H9 (cell line): ENCODE measurements around the gene PLK3. TPM values are rescaled to one million over a fixed set of nuclear protein-coding genes. Genes with fewer than 3 reads are reported as not detected.

Experiments used
- DNase-seq: peaks from one replicate; pipeline ENCODE4 v3.0.0-alpha.2; 2017
- H2AFZ ChIP-seq: one replicate; pipeline ENCODE4 v1.6.1; 2013; ENCODE audit warnings: mild to moderate bottlenecking, low read length, control low read depth, moderate library complexity
- H2AK5ac ChIP-seq: 2 replicates; pipeline ENCODE4 v1.6.1; 2013; ENCODE audit warnings: low read length, control low read depth, mixed read lengths; ENCODE audit not compliant: insufficient read length
- H2BK120ac ChIP-seq: one replicate; pipeline ENCODE4 v1.6.1; 2013; ENCODE audit warnings: low read depth, mild to moderate bottlenecking, low read length, control low read depth, inconsistent platforms; ENCODE audit not compliant: poor library complexity, severe bottlenecking
- H2BK12ac ChIP-seq: 2 replicates; pipeline ENCODE4 v1.6.1; 2013; ENCODE audit warnings: low read length, control low read depth, mixed read lengths, low read depth; ENCODE audit not compliant: insufficient read length
- H2BK15ac ChIP-seq: 2 replicates; pipeline ENCODE4 v1.6.1; 2013; ENCODE audit warnings: low read depth, low read length, control low read depth
- H2BK20ac ChIP-seq: one replicate; pipeline ENCODE4 v1.6.1; 2013; ENCODE audit warnings: low read depth, mild to moderate bottlenecking, low read length, control low read depth, inconsistent platforms; ENCODE audit not compliant: poor library complexity, severe bottlenecking
- H2BK5ac ChIP-seq: 2 replicates; pipeline ENCODE4 v1.6.1; 2013; ENCODE audit warnings: low read length, control low read depth, mixed read lengths; ENCODE audit not compliant: insufficient read length
- H3K14ac ChIP-seq: 2 replicates; pipeline ENCODE4 v1.6.1; 2013; ENCODE audit warnings: low read length, control low read depth; ENCODE audit not compliant: insufficient read depth
- H3K18ac ChIP-seq: 2 replicates; pipeline ENCODE4 v1.6.1; 2013; ENCODE audit warnings: low read depth, mild to moderate bottlenecking, mixed read lengths, low read length, control low read depth; ENCODE audit not compliant: insufficient read length
- H3K23ac ChIP-seq: 2 replicates; pipeline ENCODE4 v1.6.1; 2013; ENCODE audit warnings: low read length, control low read depth, mixed read lengths, low read depth; ENCODE audit not compliant: insufficient read length
- H3K23me2 ChIP-seq: 2 replicates; pipeline ENCODE4 v1.6.1; 2013; ENCODE audit warnings: low read depth, mild to moderate bottlenecking, mixed read lengths, low read length, control low read depth; ENCODE audit not compliant: insufficient read length, poor library complexity, severe bottlenecking
- H3K27ac ChIP-seq: 2 replicates; pipeline ENCODE4 v1.5.1; 2013; ENCODE audit warnings: low read length, control low read depth, mixed read lengths, low read depth; ENCODE audit not compliant: insufficient read length
- H3K27me3 ChIP-seq: 2 replicates; pipeline ENCODE4 v1.6.1; 2013; ENCODE audit warnings: low read length, control low read depth, inconsistent platforms; ENCODE audit not compliant: insufficient read depth
- H3K4ac ChIP-seq: 2 replicates; pipeline ENCODE4 v1.6.1; 2013; ENCODE audit warnings: low read depth, mild to moderate bottlenecking, control low read depth, inconsistent platforms, low read length, moderate library complexity
- H3K4me1 ChIP-seq: 2 replicates; pipeline ENCODE4 v1.6.1; 2013; ENCODE audit warnings: low read length, control low read depth, inconsistent platforms; ENCODE audit not compliant: insufficient read depth
- H3K4me2 ChIP-seq: 2 replicates; pipeline ENCODE4 v1.6.1; 2013; ENCODE audit warnings: low read length, control low read depth, mixed read lengths; ENCODE audit not compliant: insufficient read length, insufficient read depth
- H3K56ac ChIP-seq: 2 replicates; pipeline ENCODE4 v1.6.1; 2013; ENCODE audit warnings: low read depth, mild to moderate bottlenecking, mixed read lengths, low read length, control low read depth; ENCODE audit not compliant: insufficient read length
- H3K79me1 ChIP-seq: 2 replicates; pipeline ENCODE4 v1.6.1; 2013; ENCODE audit warnings: low read depth, mild to moderate bottlenecking, moderate library complexity, low read length, control low read depth, inconsistent platforms; ENCODE audit not compliant: insufficient read depth, poor library complexity, severe bottlenecking
- H3K79me2 ChIP-seq: 2 replicates; pipeline ENCODE4 v1.6.1; 2013; ENCODE audit warnings: low read length, control low read depth, inconsistent platforms; ENCODE audit not compliant: insufficient read depth
- H3K9ac ChIP-seq: 2 replicates; pipeline ENCODE4 v1.6.1; 2013; ENCODE audit warnings: low read length, control low read depth, mixed read lengths; ENCODE audit not compliant: insufficient read length; ENCODE audit errors: extremely low read depth
- H3K9me3 ChIP-seq: one replicate; pipeline ENCODE4 v1.6.1; 2013; ENCODE audit warnings: low read depth, low read length, inconsistent platforms; ENCODE audit not compliant: control insufficient read depth
- H3T11ph ChIP-seq: one replicate; pipeline ENCODE4 v1.6.1; 2013; ENCODE audit warnings: mild to moderate bottlenecking, low read length, control low read depth, inconsistent platforms
- H4K20me1 ChIP-seq: one replicate; pipeline ENCODE4 v1.6.1; 2013; ENCODE audit not compliant: control insufficient read depth, insufficient read length, insufficient read depth
- H4K5ac ChIP-seq: 2 replicates; pipeline ENCODE4 v1.6.1; 2013; ENCODE audit warnings: low read depth, mild to moderate bottlenecking, mixed read lengths, low read length, control low read depth; ENCODE audit not compliant: insufficient read length
- H4K8ac ChIP-seq: replicated peaks from 2 replicates; pipeline ENCODE4 v1.6.1; 2013; ENCODE audit warnings: low read length, control low read depth, mixed read lengths, low read depth; ENCODE audit not compliant: insufficient read length
- H4K91ac ChIP-seq: 2 replicates; pipeline ENCODE4 v1.6.1; 2013; ENCODE audit warnings: low read depth, mild to moderate bottlenecking, moderate library complexity, mixed read lengths, low read length, control low read depth; ENCODE audit not compliant: insufficient read length
- H3K27ac Mint-ChIP-seq, 3 experiments: 2 replicates in 2 of 3; 3 replicates in 1 of 3; pipeline ENCODE4 v1.8.0; 2020 to 2021; ENCODE audit warnings: mixed read lengths in 3 of 3, mild to moderate bottlenecking in 1 of 3, moderate library complexity in 1 of 3
- H3K27me3 Mint-ChIP-seq: 2 replicates; pipeline ENCODE4 v1.8.0; 2021; ENCODE audit warnings: low read depth, mild to moderate bottlenecking, moderate library complexity, mixed read lengths
- H3K36me3 Mint-ChIP-seq, 3 experiments: 2 replicates in 2 of 3; 3 replicates in 1 of 3; pipeline ENCODE4 v1.8.0; 2020 to 2021; ENCODE audit warnings: low read depth in 3 of 3, mixed read lengths in 3 of 3; ENCODE audit not compliant: insufficient read depth in 1 of 3
- H3K4me1 Mint-ChIP-seq, 2 experiments: 2 replicates each; pipeline ENCODE4 v1.8.0; 2020; ENCODE audit warnings: mixed read lengths in 2 of 2
- H3K4me3 Mint-ChIP-seq, 2 experiments: 2 replicates in 1 of 2; 3 replicates in 1 of 2; pipeline ENCODE4 v1.8.0; 2020 to 2021; ENCODE audit warnings: mild to moderate bottlenecking in 2 of 2, mixed read lengths in 2 of 2, moderate library complexity in 1 of 2
- H3K9me3 Mint-ChIP-seq, 2 experiments: 2 replicates in 1 of 2; 3 replicates in 1 of 2; pipeline ENCODE4 v1.8.0; 2020; ENCODE audit warnings: mild to moderate bottlenecking in 2 of 2, mixed read lengths in 2 of 2, moderate library complexity in 1 of 2
- CTCF ChIP-seq: fragments of 200-600 bp; sonication (generic); conservative IDR thresholded peaks from 3 replicates; pipeline ENCODE4 v1.8.0; 2021; ENCODE audit warnings: antibody characterized with exemption, mild to moderate bottlenecking
- WGBS: extraction: QIAGEN DNeasy Blood & Tissue Kit; methylation state at CpG from one replicate; pipeline ENCODE4 v1.1.7; 2013; ENCODE audit warnings: missing lambda C conversion rate, low lambda C conversion rate, mixed read lengths; ENCODE audit not compliant: insufficient read length; ENCODE audit errors: extremely low coverage; 5-methylcytosine and 5-hydroxymethylcytosine counted together
- total RNA-seq: library from RNA; stranded (reverse); gene quantifications from 2 replicates; pipeline ENCODE4 v1.2.1, GENCODE V29; 2021

PLK3 gene
- total RNA-seq, 1 experiment from 2014 or later: 14.7 TPM

GRCh38 chr1:44849575-44850132, 49.5 kb downstream of the PLK3 start:
- H3K4me1 ChIP-seq: no peaks in the 10 kb centered on the region
- H3K4ac ChIP-seq: no peak overlapping the region
- H2BK15ac ChIP-seq: no peak overlapping the region
- Mint-ChIP-seq H3K36me3 (peaks cover 0 to 3% (median 0%) of the 10 kb centered on the region in 3 experiments; a peak in 2 of 7 replicates), H3K9me3 (no peaks in the 10 kb centered on the region), H3K4me3 (no peak overlapping the region), H3K4me1 (peaks cover 7 to 14% of the 10 kb centered on the region in 2 experiments; a peak in 3 of 4 replicates), H3K27me3 (no peaks in the 10 kb centered on the region), H3K27ac (no peak overlapping the region)
- H3K56ac ChIP-seq: no peak overlapping the region
- no peaks in the 10 kb centered on the region for H3K9me3 ChIP-seq
- no peak overlapping the region for H3K23ac ChIP-seq
- H3K23me2 ChIP-seq: no peaks in the 10 kb centered on the region
- H2BK20ac ChIP-seq: no peak overlapping the region
- H3T11ph ChIP-seq: no peak overlapping the region
- no peak overlapping the region for H4K91ac ChIP-seq
- no peak overlapping the region for H2AFZ ChIP-seq
- no peak overlapping the region for H2AK5ac ChIP-seq
- H3K27me3 ChIP-seq: no peaks in the 10 kb centered on the region
- no peak for DNase-seq
- no peak overlapping the region for H2BK12ac ChIP-seq
- H2BK120ac ChIP-seq: no peak overlapping the region
- no peaks in the 10 kb centered on the region for H4K20me1 ChIP-seq
- no CpG with 5 or more reads among the region's 2 CpGs for WGBS
- no peak for TF ChIP-seq CTCF
- no peak overlapping the region for H3K18ac ChIP-seq
- no peaks in the 10 kb centered on the region for H3K79me2 ChIP-seq
- H3K9ac ChIP-seq: no peak overlapping the region
- H4K5ac ChIP-seq: no peak overlapping the region
- no peak overlapping the region for H3K14ac ChIP-seq
- no peak overlapping the region for H2BK5ac ChIP-seq
- no peak overlapping the region for H3K27ac ChIP-seq
- H4K8ac ChIP-seq: no peak overlapping the region
- H3K79me1 ChIP-seq: no peaks in the 10 kb centered on the region
- H3K4me2 ChIP-seq: no peak overlapping the region
